Activated CD8-positive, alpha-beta T cell treated with anti-CD3 and anti-CD28 coated beads for 36 hours (primary cell): ENCODE data around the gene ACVR1C. TPM values are rescaled to one million over a fixed set of nuclear protein-coding genes. Genes with fewer than 3 reads are reported as not detected.

ENCODE experiments used
- ATAC-seq: fragments of 200-7000 bp; cut with Tn5 transposase; one replicate; pipeline ENCODE4 v1.10.0; 2021; ENCODE audit warnings: mild to moderate bottlenecking, moderate library complexity
- CTCF ChIA-PET: fragments of 350-600 bp; sonication (Branson Sonifier 250); formaldehyde crosslinking; loops from one replicate; lab custom pipeline; 2021; ENCODE audit warnings: antibody characterized with exemption; lab: Charles Lee
- POLR2A ChIA-PET: fragments of 350-600 bp; sonication (Branson Sonifier 250); formaldehyde crosslinking; loops from one replicate; lab custom pipeline; 2021; ENCODE audit warnings: antibody characterized with exemption; lab: Charles Lee
- DNase-seq: peaks from one replicate; pipeline ENCODE4 v3.0.0-alpha.2; 2020
- H3K27ac Mint-ChIP-seq: one replicate; pipeline ENCODE4 v1.8.0; 2021; ENCODE audit warnings: mild to moderate bottlenecking, mixed read lengths
- H3K27me3 Mint-ChIP-seq: one replicate; pipeline ENCODE4 v1.8.0; 2021; ENCODE audit warnings: mixed read lengths
- H3K36me3 Mint-ChIP-seq: one replicate; pipeline ENCODE4 v1.8.0; 2021; ENCODE audit warnings: low read depth, mixed read lengths
- H3K4me1 Mint-ChIP-seq: one replicate; pipeline ENCODE4 v1.8.0; 2021; ENCODE audit warnings: low read depth, mixed read lengths
- H3K4me3 Mint-ChIP-seq: one replicate; pipeline ENCODE4 v1.8.0; 2021; ENCODE audit warnings: mild to moderate bottlenecking, moderate library complexity, mixed read lengths
- H3K9me3 Mint-ChIP-seq: one replicate; pipeline ENCODE4 v1.8.0; 2021; ENCODE audit warnings: mixed read lengths
- intact Hi-C: fragments of 100-400 bp; cut with micrococcal nuclease; formaldehyde crosslinking; loops from one replicate; pipeline ENCODE4 v1.10.0; 2022
- total RNA-seq, 2 experiments: library from RNA; stranded (reverse); gene quantifications; one replicate each; pipeline ENCODE4 v1.2.3, GENCODE V29; 2021
- TF ChIP-seq, protein P1 (sequence below): fragments of 200-600 bp; IDR thresholded peaks from one replicate; pipeline ENCODE4 v1.8.0; 2022; ENCODE audit warnings: antibody characterized with exemption, mild to moderate bottlenecking

ACVR1C gene
- total RNA-seq, 2 experiments from 2014 or later = 1.7 to 2.2 TPM

DNA sequence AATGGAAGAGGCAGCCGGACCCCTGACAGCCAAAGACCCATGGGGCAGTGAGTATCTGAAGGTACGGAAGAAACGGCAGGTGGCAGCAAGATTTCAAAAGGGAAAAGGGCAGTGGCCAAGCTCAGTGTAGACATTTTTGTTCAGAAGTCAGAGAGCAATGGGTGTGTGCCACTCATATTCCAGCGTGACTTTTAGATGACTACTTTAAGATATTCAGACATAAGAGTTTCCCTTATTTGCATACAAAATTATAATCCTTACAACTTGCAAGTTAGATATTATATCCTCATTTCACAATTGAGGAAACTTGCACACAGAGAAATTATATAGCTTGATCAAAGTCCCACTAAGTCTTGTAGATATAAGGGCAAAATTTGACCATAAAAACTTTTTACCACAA, 124.0 kb downstream of the ACVR1C start:
- H3K4me1 Mint-ChIP-seq = peaks cover 15% of the 10 kb centered on the region
- peaks cover 5% of the 10 kb centered on the region for H3K36me3 Mint-ChIP-seq
- ChIA-PET CTCF (interaction anchor here (0.8 to 1.6 kb wide), 8 partner anchors 12 to 202 kb away, joined by 3 to 7 read pairs (median 4); partner anchors contain the start of gene ACVR1C), POLR2A (no interaction called here)
- intact Hi-C loops = no loop called here
- peaks cover 8% of the 10 kb centered on the region for H3K9me3 Mint-ChIP-seq
- H3K27me3 Mint-ChIP-seq = peaks cover 11% of the 10 kb centered on the region
- no peak overlapping the region for H3K27ac Mint-ChIP-seq
- no peak for ATAC-seq
- DNase-seq = no peak
- TF ChIP-seq, protein P1, sequence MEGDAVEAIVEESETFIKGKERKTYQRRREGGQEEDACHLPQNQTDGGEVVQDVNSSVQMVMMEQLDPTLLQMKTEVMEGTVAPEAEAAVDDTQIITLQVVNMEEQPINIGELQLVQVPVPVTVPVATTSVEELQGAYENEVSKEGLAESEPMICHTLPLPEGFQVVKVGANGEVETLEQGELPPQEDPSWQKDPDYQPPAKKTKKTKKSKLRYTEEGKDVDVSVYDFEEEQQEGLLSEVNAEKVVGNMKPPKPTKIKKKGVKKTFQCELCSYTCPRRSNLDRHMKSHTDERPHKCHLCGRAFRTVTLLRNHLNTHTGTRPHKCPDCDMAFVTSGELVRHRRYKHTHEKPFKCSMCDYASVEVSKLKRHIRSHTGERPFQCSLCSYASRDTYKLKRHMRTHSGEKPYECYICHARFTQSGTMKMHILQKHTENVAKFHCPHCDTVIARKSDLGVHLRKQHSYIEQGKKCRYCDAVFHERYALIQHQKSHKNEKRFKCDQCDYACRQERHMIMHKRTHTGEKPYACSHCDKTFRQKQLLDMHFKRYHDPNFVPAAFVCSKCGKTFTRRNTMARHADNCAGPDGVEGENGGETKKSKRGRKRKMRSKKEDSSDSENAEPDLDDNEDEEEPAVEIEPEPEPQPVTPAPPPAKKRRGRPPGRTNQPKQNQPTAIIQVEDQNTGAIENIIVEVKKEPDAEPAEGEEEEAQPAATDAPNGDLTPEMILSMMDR = no peak
- no peak overlapping the region for H3K4me3 Mint-ChIP-seq

DNA sequence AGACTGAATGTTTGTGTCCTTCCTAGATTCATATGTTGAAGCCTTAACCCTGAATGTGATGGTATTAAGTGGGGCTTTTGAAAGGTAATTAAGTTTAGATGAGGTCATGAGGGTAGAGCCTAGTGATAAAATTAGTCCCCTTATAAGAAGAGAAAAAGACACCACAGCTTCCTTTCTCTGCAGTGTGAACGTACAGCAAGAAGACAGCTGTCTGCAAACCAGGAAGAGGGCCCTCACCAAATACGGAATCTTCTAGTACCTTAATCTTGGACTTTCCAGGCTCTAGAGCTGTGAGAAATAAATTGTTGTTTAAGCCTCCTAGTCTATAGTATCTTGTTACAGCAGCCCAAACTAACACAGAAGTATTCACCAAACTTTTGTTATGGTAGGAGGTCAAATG, 127.6 kb downstream of the ACVR1C start:
- ChIA-PET POLR2A (no interaction called here), CTCF (interaction anchor here (0.6 to 1.1 kb wide), 2 partner anchors 199 to 407 kb away, joined by 3 to 4 read pairs; no protein-coding TSS in a partner anchor)
- ATAC-seq = peak; percentile 45
- Mint-ChIP-seq H3K36me3 (peaks cover 5% of the 10 kb centered on the region), H3K4me1 (peaks cover 12% of the 10 kb centered on the region), H3K27ac (peak overlapping the region; percentile 37), H3K9me3 (peaks cover 8% of the 10 kb centered on the region), H3K27me3 (peaks cover 7% of the 10 kb centered on the region), H3K4me3 (no peak overlapping the region)
- intact Hi-C loops = no loop called here
- DNase-seq = no peak
- TF ChIP-seq, protein P1 = no peak

DNA sequence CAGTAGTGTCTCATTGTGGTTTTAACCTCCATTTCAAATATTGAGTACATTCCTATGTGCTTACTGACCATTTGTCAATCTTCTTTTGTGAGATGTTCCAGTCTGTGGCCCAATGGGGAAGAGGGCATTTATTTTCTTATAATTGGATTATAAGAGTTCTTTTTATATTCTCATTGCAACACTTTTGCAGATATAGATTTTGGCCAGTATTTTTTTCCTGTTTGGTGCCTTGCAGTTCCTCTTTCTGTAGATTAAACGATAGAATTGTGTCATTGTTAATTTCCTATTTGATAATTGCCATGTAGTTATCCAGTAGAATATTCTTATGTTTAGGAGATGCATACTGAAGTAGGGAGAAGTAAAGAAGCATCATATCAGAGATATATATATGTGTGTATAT, 128.3 kb downstream of the ACVR1C start:
- peaks cover 2% of the 10 kb centered on the region for H3K9me3 Mint-ChIP-seq
- ChIA-PET POLR2A (no interaction called here), CTCF (interaction anchor here (1.1 kb wide), 1 partner anchor 198 kb away, joined by 4 read pairs; no protein-coding TSS in a partner anchor)
- peaks cover 2% of the 10 kb centered on the region for H3K27me3 Mint-ChIP-seq
- TF ChIP-seq, protein P1 = no peak
- no peak overlapping the region for H3K4me3 Mint-ChIP-seq
- H3K27ac Mint-ChIP-seq = no peak overlapping the region
- intact Hi-C loops = no loop called here
- no peak for DNase-seq
- no peak for ATAC-seq
- peaks cover 12% of the 10 kb centered on the region for H3K4me1 Mint-ChIP-seq
- H3K36me3 Mint-ChIP-seq = peaks cover 5% of the 10 kb centered on the region

DNA sequence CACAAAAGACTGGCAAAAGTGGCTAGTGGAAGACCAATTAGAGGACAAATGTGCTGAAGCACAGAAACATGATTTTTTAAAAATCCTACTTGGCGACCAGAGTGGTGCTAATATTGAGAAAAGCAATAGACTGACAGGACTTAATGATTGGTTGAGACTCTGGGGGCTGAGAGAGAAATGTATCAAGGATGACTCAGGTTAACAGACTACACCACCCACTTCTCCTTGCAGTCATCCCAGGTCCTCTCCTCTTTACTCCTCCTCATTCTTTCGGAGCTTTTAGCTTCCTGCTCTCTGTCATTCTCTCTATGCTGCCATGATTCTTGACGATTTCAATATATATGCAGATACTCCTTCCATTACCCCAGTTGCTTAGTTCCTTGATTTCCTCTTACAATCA, 130.2 kb downstream of the ACVR1C start:
- no peaks in the 10 kb centered on the region for H3K9me3 Mint-ChIP-seq
- H3K4me1 Mint-ChIP-seq = peaks cover 21% of the 10 kb centered on the region
- DNase-seq = no peak
- no peak overlapping the region for H3K27ac Mint-ChIP-seq
- TF ChIP-seq, protein P1 = no peak
- no peaks in the 10 kb centered on the region for H3K27me3 Mint-ChIP-seq
- no peak overlapping the region for H3K4me3 Mint-ChIP-seq
- intact Hi-C loops = loop anchor here (5.0 to 10.0 kb wide), 3 partner anchors 94 to 246 kb away; partner anchors contain the start of gene ACVR1C
- CTCF ChIA-PET = interaction anchor here (1.2 to 2.7 kb wide), 6 partner anchors 9 to 253 kb away, joined by 3 to 33 read pairs (median 12); no protein-coding TSS in a partner anchor
- H3K36me3 Mint-ChIP-seq = peaks cover 5% of the 10 kb centered on the region
- no peak for ATAC-seq
- POLR2A ChIA-PET = no interaction called here

DNA sequence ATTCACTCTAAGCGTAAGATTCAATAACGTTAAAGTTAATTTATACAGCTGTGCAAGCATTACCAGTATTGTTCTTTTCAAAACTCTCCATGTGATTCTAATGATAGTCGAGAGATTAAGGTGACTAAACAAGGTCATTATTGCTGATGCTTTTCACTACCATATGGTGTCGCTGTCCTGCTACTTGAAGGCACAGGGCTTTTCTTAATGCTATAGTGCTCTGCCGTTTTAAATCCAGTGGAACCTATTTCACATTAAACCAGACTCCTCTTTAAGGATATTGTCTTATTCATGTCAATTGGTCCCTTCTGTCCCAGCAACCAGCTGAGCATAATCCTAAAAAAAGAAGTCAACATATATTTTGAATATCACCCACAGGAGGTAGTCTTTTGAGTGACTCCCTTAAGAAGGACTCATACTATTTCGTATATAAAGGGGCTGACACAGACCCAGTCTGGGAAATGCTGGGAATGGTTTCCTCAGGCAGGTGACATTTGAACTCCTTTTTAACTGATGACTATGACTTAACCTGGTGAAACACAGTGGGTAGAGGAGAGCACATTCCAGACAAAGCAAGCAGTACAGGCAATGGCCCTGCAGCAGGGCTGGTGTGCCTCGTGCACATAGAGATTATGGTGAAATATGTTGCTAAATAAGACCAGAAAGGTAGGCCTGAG, 130.9 kb downstream of the ACVR1C start:
- no peaks in the 10 kb centered on the region for H3K9me3 Mint-ChIP-seq
- peak; percentile 36 for DNase-seq
- peak; percentile 94 for ATAC-seq
- intact Hi-C loops = loop anchor here (5.0 to 10.0 kb wide), 3 partner anchors 95 to 247 kb away; partner anchors contain the start of gene ACVR1C
- CTCF ChIA-PET = interaction anchor here (0.5 to 2.7 kb wide), 40 partner anchors 8 to 527 kb away, joined by 3 to 33 read pairs (median 4); partner anchors contain the start of gene ERMN
- H3K27me3 Mint-ChIP-seq = no peaks in the 10 kb centered on the region
- H3K27ac Mint-ChIP-seq = no peak overlapping the region
- H3K36me3 Mint-ChIP-seq = peaks cover 5% of the 10 kb centered on the region
- H3K4me1 Mint-ChIP-seq = peaks cover 28% of the 10 kb centered on the region
- POLR2A ChIA-PET = interaction anchor here (0.6 to 0.9 kb wide), 2 partner anchors 57 to 79 kb away, joined by 3 to 4 read pairs; no protein-coding TSS in a partner anchor
- no peak overlapping the region for H3K4me3 Mint-ChIP-seq
- TF ChIP-seq, protein P1 = peak; percentile 86
